Fibroblast of lung (primary cell): ENCODE measurements around the gene SPRR1A.

Experiments
- CTCF ChIP-seq, 2 donors: IDR thresholded peaks in 1 of 2; conservative IDR thresholded peaks in 1 of 2; 1 replicate in 1 of 2; 2 replicates in 1 of 2; pipeline ENCODE4 v1.5.1; 2011 to 2012; ENCODE audit warnings: low read length in 2 of 2, control low read depth in 1 of 2, inconsistent platforms in 1 of 2, low read depth in 1 of 2, mild to moderate bottlenecking in 1 of 2
- EZH2 ChIP-seq: IDR thresholded peaks from 2 replicates; pipeline ENCODE4 v1.5.1; 2012; ENCODE audit warnings: low read length, control low read depth, mild to moderate bottlenecking; ENCODE audit errors: missing control alignments

GRCh38 chr1:153035211-153035610 is 51.3 kb downstream of the SPRR1A start:
- TF ChIP-seq CTCF (conservative IDR thresholded peaks at IDR 0.05 in 1 of 2, IDR thresholded peaks at IDR 0.05 in 1 of 2; ENCODE audit: low read depth in 1 of 2, low read length in 2 of 2) (no peak), EZH2 (no peak)
